ENCODE measurements around the gene DCST2. TPM values are rescaled to one million over a fixed set of nuclear protein-coding genes. Genes with fewer than 3 reads are reported as not detected.

The DCST2 gene
- total and polyA plus RNA-seq, 9 of the 15 experiments (the other 6 are each of a cell fraction or from before 2014, with no cell fraction given) = 0.09 to 0.49 (median 0.11) TPM; not detected in 3

GRCh38 chr1:154982897-154983648 is 50.5 kb downstream of the DCST2 start, which contains the start of gene FLAD1 (continued):
- TF ChIP-seq BCLAF1 (IDR thresholded peaks at IDR 0.05; ENCODE audit: borderline replicate concordance in 1 of 2, control insufficient read depth in 1 of 2, low read depth in 2 of 2, low read length in 1 of 2) (no peak), VEZF1 (CRISPR knock-in tag; IDR thresholded peaks at IDR 0.05) (peak; percentile 75), ATF4 (CRISPR knock-in tag; IDR thresholded peaks at IDR 0.05) (no peak), CHD2 (IDR thresholded peaks at IDR 0.05; ENCODE audit: low read depth, low read length) (peak; percentile 92), HSF4 (CRISPR knock-in tag; IDR thresholded peaks at IDR 0.05; ENCODE audit: borderline replicate concordance) (no peak), ZNF24 (IDR thresholded peaks at IDR 0.05) (no peak), MAFF (IDR thresholded peaks at IDR 0.05; ENCODE audit: low read length) (no peak), SNIP1 (IDR thresholded peaks at IDR 0.05; ENCODE audit: low read depth) (no peak), NFE2 (IDR thresholded peaks at IDR 0.05; ENCODE audit: low read depth) (no peak), MXI1 (IDR thresholded peaks at IDR 0.05; ENCODE audit: low read depth, low read length) (no peak; the same call in 1 of the 2 replicates), TCF3 (CRISPR knock-in tag; IDR thresholded peaks at IDR 0.05) (no peak), POLR2AphosphoS5 (IDR thresholded peaks at IDR 0.05; ENCODE audit: control insufficient read depth, insufficient read depth, low read depth, low read length) (peak; percentile 70; the same call in 1 of the 2 replicates), RFX1 (IDR thresholded peaks at IDR 0.05) (peak; percentile 81), ZNF609 (CRISPR knock-in tag; IDR thresholded peaks at IDR 0.05; ENCODE audit: borderline replicate concordance) (no peak), ESRRB (CRISPR knock-in tag; IDR thresholded peaks at IDR 0.05; ENCODE audit: borderline replicate concordance) (no peak), ZNF445 (CRISPR knock-in tag; IDR thresholded peaks at IDR 0.05; ENCODE audit: low read depth) (no peak), MTA1 (IDR thresholded peaks at IDR 0.05; ENCODE audit: borderline replicate concordance) (peak; percentile 30; the same call in 1 of the 2 replicates), TGIF2 (CRISPR knock-in tag; IDR thresholded peaks at IDR 0.05) (no peak)

All from K562 (cell line).